HK-2 (cell line): Measurements from ENCODE around the gene OR9G4.

ENCODE experiments used
- DNase-seq: peaks from one replicate; pipeline ENCODE4 v3.0.0-alpha.2; 2018; ENCODE audit not compliant: unreplicated experiment

The OR9G4 gene

DNA sequence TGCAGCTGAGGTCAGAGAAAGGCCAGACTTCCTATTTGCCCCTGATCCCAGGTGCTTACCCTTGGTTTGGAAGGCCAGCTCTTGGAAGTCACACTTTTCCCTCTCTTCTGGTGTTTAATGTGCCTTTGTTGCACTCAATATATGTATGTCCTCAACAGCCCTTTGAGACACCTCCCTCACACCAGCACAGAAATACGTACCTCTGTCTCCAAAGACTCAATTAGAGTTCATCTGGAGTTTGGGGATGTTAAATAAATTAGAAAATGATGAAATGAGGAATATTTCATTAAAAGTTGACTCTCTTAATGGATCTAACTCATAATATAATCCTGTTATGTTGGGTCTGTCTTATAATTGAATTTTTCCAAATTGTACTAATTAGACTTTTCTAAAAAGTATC, at the start of gene OR9G4:
Gene OR9G4 (minus strand): TSS at position 101 of the 400 bp plus-strand sequence. CDS start 4,931 bp downstream, outside the sequence.
- DNase-seq: no peak

DNA sequence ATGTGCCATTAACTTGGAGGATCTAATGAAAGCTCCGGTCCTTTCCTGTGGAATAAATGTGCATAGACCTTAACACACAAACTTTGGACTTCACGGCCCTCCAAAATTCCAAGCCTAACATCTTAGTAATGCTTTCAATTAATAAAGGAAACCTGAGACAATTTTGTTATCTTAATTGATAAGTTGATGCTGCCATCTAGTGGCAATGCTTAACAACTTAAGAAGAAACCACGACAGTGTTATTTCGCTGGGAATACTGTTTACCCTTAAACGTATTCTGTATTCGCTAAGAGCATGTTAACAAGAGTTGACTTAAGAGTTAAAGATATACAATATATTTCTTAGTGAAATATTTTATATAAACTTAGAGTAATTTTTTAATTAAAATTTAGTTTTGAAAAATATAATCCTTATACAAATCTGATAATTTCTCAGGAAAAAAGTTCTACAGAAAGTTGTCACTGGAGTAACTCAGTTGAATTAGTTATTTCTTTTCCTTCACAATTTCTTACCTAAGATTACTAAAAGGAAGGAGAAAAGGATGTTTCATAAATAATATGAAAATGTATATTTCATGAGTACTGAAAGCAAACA, 35.0 kb upstream of the OR9G4 start:
- DNase-seq: no peak

DNA sequence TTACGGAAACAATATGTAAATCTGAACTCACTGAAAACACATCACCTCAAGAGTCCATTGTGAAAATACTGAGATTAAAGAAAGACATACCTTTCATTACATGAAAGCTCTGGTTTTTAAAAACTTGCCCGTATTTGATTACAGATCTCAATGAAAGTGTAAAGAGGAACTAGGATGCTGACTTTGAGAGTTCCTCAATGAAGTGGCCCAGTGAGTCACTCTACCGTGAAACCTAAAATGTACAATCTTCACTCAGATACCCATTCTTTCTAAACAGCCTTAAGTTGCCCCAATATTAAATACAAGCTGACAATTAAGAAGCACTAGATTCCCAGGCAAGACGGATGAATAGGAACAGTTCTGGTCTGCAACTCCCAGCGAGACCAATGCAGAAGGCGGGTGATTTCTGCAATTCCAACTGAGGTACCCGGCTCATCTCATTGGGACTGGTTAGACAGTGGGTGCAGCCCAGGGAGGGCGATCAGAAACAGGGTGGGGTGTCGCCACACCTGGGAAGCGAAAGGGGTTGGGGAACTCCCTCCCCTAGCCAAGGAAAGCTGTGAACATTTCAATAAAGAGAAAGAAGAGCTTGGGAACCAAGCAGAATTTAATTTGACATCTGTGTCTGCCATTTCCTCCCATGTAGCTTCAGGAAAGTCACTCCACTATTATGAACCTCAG, 33.8 kb upstream of the OR9G4 start:
- DNase-seq: no peak

DNA sequence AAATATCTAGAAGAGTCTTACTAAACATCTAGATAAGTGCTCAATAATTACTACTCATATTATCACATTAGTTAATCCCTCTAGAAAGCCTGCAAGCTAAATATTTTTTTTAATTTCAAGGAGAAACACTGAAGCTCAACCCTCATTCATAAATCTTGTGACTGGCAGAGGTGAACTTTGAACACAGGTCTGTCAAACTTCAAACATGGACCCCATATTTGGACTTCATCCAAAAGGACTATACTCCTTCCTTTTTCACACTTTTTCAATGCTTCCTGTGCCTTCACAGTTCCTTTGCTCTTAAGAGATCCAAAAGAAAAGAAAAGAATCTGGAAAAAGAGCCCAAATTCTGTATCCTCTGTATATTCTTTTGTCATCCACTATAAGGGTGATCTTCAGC, 28.3 kb upstream of the OR9G4 start:
- no peak for DNase-seq

DNA sequence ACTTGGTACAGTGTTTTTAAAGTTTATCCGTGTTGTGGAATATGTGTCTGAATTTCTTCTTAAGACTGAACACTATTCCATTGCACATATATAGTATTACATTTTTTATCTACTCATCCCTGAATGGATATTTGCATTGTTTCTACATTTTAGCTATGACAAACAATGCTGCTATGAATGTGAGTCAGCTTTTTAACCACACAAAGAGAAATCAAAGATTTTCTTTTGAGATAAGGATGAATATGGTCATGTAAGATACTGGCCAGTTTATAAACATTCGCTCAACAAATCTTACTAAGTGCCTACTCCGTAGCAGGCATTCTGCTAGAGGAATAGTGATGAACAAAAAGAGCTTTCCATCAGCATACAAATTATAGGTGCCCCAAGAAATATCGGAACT, 16.5 kb upstream of the OR9G4 start:
- no peak for DNase-seq

DNA sequence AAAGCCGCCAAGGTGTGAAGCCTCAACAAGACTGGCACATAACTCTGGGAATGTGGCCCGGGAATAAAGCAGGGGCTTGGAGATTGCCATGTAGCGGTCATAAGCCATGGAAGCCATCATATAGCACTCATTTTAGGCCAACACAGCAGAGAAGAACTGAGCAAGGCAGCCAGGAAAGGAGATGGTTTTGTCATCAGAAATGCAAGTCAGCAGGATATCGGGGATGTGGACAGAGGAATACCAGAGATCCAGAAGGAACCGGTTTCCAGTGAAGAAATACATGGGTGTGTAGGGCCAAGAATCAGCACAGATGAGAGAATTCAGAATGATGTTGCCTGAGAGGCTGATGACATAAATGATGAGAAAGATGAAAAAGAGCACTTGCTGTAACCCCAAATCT, 3.0 kb upstream of the OR9G4 start:
- no peak for DNase-seq

DNA sequence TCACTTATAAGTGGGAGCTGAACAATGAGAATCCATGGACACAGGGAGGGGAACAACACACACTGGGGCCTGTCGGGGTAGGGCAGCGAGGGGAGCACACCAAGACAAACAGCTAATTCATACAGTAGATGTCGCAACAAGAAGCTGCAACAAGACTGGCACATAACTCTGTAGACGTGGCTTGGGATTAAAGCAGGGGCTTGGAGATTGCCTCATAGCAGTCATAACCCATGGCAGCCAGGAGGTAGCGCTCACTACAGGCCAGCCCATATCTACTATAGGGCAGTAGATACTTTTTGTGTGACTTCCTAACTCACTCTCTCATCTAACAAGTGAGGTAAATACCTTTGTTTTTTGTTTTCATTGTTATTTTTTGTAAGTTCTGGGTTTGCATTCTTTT, 1.7 kb upstream of the OR9G4 start:
- DNase-seq: no peak

DNA sequence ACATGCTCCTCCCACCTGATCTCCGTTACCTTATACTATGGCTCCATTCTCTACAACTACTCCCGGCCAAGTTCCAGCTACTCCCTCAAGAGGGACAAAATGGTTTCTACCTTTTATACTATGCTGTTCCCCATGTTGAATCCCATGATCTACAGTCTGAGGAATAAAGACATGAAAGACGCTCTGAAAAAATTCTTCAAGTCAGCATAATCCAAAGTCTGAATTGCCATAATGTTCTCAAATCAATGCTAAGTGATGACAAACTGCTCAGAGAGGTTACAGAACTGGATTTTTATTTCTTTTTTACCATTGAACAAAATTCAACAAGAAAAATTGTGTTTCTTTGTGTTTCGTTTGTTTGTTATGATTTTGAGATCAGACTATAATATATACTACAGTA, 7.6 kb downstream of the OR9G4 start:
- DNase-seq: no peak

DNA sequence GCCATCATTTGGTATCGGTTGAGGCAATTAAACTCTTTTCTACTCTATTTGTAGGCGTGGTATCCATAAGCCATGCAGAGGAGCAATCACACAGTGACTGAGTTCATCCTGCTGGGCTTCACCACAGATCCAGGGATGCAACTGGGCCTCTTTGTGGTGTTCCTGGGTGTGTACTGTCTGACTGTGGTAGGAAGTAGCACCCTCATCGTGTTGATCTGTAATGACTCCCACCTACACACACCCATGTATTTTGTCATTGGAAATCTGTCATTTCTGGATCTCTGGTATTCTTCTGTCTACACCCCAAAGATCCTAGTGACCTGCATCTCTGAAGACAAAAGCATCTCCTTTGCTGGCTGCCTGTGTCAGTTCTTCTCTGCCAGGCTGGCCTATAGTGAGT, 8.4 kb downstream of the OR9G4 start:
- DNase-seq: no peak

DNA sequence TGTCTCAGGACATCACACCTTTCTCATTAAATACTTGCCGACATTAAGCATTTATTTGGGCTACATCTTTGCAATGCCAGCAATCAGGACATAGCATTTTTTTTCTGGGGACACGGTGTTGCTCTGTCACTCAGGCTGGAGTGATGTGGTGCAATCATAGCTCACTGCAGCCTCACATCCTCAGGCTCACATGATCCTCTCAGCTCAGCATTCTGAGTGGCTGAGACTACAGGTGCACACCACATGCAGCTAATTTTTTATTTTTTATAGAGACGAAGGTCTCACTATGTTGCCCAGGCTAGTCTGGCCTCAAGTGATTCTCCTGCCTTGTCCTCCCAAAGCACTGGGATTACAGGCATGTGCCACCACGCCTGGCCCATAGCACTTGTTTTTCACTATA, 28.0 kb downstream of the OR9G4 start:
- DNase-seq: no peak

DNA sequence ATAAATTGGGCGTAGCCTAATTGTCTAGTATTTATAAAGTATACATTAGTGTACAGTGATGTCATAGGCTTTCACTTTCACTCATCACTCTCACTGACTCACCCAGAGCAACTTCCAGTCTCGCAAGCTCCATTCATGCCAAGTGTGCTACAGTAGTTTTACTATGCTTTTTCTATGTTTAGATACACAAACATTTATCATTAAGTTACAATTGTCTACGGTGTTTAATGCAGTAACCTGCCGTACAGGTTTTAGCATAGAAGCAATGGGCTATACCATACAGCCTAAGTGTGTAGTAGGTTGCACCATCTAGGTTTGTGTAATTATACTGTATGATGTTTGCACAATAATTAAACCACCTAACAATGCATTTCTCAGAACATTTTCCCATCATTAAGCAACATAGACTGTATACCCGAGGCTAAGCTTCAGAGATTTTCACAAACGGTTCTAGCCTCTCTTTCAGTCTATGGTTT, 32.1 kb downstream of the OR9G4 start:
- no peak for DNase-seq

DNA sequence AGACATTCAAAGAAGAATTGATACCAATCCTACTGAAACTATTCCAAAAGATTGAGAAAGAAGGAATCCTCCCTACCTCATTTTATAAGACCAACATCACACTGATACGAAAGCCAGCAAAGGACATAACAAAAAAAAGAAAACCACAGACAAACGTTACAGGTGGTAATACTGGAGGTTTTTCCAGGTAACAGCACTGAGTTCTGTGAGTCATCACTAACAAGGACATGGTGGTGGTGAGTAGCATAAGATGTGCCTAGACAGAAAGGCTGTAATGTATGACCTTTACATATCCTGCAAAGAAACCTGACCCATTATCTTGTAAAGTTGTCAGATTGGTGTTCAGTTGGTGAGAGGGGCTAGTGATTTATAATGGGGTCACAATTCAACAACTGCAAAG, 34.3 kb downstream of the OR9G4 start:
- no peak for DNase-seq

DNA sequence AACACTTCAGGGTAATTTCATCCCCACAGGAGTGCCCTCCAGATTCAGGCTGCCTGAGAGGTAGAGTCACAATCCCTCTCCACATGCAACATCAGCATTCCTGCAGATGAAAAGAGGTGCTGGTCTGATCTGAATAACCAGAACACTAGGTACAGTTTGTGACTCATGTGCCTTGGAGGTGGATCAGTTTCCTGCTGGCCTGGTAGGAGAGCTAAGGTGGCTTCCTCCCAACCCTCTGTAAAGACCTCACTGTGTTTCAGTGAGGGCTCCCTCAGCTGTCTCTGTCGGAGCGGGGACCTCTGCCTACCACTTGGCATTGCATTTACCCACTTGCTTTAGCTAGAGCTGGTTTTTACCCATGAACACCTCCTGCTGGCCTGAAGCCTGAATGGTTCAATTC, 42.0 kb downstream of the OR9G4 start:
- DNase-seq: no peak

DNA sequence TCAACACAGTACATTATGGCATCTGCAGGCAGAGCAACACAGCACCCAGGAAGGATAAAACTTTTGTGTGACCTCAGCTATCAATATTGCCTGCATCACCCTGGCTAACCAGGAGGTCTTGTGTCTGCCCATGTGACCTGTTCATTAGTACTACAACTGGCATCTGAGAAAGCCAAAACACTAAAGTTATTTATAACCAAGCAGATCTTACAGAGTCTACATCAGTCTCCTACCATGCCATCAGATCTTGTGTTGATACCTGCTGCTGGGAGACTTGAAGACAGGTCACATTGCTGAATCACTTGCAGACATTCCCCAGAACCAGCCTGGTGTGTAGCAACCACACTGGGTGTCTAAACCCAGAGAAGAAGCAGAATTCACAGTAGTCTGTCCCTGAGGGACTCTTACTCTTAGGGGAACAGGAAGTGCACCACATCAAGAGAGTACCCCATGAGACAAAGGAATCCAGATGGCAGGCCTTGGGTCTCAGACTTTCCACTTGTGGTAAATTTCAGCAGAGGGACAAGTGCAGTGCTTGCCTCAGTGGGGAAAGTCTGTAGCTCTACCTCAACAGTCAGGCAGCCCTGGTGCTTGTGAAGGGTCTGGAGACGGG, 42.6 kb downstream of the OR9G4 start:
- DNase-seq: no peak

DNA sequence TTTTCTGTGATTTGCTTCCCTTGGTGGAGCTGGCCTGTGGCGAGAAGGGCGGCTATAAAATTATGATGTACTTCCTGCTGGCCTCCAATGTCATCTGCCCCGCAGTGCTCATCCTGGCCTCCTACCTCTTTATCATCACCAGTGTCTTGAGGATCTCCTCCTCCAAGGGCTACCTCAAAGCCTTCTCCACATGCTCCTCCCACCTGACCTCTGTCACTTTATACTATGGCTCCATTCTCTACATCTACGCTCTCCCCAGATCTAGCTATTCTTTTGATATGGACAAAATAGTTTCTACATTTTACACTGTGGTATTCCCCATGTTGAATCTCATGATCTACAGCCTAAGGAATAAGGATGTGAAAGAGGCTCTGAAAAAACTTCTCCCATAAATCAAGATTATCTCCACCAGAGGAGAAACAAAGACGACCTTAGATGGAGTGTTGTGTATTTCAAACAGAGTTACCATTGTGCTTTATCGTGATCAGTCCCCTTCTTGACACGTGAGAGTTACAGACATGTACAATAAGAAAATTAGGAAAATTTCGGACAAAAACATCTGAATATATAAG, 47.5 kb downstream of the OR9G4 start:
- DNase-seq: no peak

DNA sequence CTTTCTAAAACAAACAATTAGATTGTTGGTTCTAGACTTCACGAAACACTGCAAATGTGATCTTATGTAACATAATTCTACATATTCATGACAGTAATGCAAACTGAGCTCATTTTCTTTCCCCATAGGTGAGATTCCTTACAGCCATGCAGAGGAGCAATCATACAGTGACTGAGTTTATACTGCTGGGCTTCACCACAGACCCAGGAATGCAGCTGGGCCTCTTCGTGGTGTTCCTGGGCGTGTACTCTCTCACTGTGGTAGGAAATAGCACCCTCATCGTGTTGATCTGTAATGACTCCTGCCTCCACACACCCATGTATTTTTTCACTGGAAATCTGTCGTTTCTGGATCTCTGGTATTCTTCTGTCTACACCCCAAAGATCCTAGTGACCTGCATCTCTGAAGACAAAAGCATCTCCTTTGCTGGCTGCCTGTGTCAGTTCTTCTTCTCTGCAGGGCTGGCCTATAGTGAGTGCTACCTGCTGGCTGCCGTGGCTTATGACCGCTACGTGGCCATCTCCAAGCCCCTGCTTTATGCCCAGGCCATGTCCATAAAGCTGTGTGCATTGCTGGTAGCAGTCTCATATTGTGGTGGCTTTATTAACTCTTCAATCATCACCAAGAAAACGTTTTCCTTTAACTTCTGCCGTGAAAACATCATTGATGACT, 48.1 kb downstream of the OR9G4 start:
- no peak for DNase-seq

DNA sequence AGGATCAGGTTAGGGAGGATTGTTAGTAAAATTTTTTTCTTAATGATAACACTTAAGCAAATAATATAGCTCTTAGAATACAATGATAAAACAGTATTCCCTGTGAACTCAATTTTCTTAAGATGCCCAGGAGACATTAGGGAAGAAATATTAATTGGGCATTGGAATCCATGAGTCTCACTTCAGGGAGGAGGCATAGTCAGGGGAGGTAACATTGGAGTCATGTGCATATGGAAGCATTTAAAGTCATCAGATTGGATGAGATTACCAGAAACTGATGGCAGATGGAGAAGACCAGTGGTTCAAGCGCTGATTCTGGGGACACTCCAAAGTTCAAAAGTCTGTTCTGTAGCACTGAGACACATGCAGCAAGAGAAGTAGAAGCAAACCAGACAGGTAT, 49.7 kb downstream of the OR9G4 start, which contains the start of gene OR9G1:
Gene OR9G1 (plus strand): TSS at position 301 of the 400 bp plus-strand sequence. CDS start 1,293 bp downstream, outside the sequence.
- no peak for DNase-seq

DNA sequence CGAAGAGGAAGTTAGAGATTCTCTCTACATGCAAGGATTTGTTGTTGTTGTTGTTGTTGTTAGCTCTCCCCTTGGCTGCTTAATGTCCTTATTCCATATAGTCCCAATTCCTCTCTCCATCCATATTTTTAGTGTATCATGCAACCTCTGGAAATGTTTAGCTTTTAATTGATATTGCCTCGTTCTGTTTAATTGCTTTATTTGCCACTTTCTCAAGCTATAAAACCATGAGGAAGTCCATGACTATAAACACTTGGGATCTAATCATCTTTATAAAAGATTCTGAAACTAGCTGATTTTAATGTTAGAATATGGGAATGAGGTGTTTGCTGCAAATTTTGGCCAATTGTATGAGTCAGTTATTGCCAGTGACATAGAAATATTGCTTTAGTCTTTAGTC, 55.1 kb downstream of the OR9G4 start:
- DNase-seq: no peak
